ENCODE data around the gene EFCAB7. TPM values are rescaled to one million over a fixed set of nuclear protein-coding genes. Genes with fewer than 3 reads are reported as not detected.
"Not testable (repeated sequence)": the region's sequence is repeated elsewhere in the genome, so short reads cannot be mapped to it uniquely, and the experiment has no call there.

The EFCAB7 gene
- total RNA-seq, 8 experiments from 2014 or later: 7.9 to 27.9 (median 20.0) TPM

DNA sequence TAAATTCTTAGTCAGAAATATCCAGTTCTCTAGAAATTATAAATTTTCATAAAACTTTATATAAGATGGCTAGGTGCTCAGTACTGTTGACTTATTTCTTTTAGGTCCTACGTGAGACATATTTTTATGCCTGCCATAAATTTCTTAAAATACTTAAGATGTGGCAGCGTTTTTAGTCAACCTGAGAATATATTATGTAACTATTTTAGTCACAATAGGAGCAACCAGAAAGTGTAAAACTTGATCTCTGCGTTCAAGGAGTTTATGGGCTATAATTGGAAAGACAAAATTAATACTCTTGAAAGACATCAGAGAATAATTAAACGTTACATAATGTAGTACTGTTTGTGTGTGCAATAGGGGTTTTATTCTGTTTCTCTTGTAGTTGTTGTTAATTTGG, 45.7 kb downstream of the EFCAB7 start:
- no peak for ATAC-seq (replicated peaks in 6 of 8)
- 62 to 100% (median 92%) methylated on average over 1 to 4 of the region's 4 CpGs; no CpG with 5 or more reads in 1 of the 10 experiments for WGBS, 10 experiments
- no peak overlapping the region for H3K27ac ChIP-seq
- H3K4me3 ChIP-seq: no peak overlapping the region
- no peaks in the 10 kb centered on the region for H3K4me1 ChIP-seq (replicated peaks in 1 of 2)
- in situ Hi-C loops (cut with MboI; ENCODE audit: low pct_unique_long_range_greater_than_20kb in 2 of 9, low sequenced_read_pairs in 9 of 9, unreplicated experiment in 9 of 9): no loop called here

DNA sequence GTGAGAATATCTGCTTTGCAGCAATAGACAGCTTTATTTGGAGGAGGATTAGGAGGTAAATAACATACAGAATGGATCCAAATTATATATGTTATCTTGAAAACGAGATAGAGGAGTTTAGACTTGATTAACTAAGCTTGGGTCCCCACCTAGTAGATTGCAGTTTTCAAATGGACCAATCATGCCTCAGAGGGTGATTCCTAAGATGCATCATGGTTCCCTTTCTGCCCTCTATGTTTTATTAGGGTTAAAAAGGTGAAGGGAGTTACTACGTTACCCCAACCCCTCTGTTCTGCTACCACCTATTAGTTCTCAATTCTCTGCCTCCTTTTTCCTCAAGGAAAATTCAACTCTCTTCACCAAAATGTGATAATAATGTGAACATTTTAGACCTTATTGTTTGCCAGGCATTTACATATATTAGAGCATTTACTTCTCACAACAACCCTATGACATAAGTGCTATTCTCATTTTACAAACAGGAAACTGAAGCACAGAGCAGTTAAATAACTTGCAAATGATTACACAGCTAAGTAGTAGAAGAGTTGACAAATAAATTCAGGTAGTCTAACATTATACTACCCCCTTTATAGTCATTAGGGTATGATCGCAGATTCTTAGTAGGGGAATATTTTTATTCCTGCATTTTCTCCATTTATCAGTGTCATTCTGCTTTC, 46.5 kb downstream of the EFCAB7 start:
- no peak overlapping the region for H3K27ac ChIP-seq
- no peak for ATAC-seq (replicated peaks in 6 of 8)
- in situ Hi-C loops (cut with MboI; ENCODE audit: low pct_unique_long_range_greater_than_20kb in 2 of 9, low sequenced_read_pairs in 9 of 9, unreplicated experiment in 9 of 9): no loop called here
- H3K4me3 ChIP-seq: no peak overlapping the region
- H3K4me1 ChIP-seq (replicated peaks in 1 of 2): no peaks in the 10 kb centered on the region
- WGBS, 10 experiments: 74 to 100% (median 86%) methylated on average over 2 to 3 of the region's 3 CpGs

DNA sequence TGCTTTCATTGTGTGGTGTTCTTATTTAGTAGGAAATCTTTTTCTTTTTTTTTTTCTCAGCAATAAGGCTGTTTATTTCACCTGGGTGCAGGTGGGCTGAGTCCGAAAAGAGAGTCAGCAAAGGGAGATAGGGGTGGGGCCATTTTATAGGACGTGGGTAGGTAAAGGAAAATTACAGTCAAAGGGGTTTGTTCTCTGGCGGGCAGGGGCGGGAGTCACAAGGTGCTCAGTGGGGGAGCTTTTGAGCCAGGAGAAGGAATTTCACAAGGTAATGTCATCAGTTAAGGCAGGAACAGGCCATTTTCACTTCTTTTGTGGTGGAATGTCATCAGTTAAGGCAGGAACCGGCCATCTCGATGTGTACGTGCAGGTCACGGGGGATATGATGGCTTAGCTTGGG, 49.4 kb downstream of the EFCAB7 start:
- WGBS, 10 experiments: 80 to 95% (median 93%) methylated on average over 2 to 8 of the region's 8 CpGs; no CpG with 5 or more reads in 5 of the 10 experiments
- in situ Hi-C loops (cut with MboI; ENCODE audit: low pct_unique_long_range_greater_than_20kb in 2 of 9, low sequenced_read_pairs in 9 of 9, unreplicated experiment in 9 of 9); ATAC-seq (replicated peaks in 6 of 8); H3K4me3 ChIP-seq; H3K4me1 ChIP-seq (replicated peaks in 1 of 2); H3K27ac ChIP-seq: not testable (repeated sequence)

DNA sequence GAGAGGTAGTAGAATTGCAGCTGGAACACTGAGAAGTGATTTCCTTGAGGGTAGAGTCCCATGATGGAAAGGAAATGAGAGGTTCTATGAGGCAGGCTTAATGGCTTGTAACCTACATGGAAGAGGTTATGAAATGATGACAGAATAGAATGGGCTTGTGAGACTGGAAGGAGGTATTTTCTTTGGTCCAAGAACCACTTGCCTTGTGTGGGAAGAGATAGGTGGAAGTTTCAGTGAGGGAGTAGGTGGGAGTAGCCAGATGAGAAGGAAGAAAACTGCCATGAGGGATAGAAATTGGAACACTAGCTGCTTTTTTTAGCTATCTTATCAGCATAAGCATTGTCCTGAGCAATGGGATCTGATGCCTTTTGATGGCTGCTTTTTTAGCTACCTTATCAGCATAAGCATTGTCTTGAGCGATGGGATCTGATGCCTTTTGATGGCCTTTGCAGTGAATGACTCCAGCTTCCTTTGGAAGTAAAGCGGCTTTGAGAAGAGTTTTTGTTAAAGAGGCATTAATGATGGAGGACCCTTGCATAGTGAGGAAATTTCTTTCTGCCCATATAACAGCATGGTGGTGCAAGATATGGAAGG, 51.0 kb downstream of the EFCAB7 start:
- in situ Hi-C loops (cut with MboI; ENCODE audit: low pct_unique_long_range_greater_than_20kb in 2 of 9, low sequenced_read_pairs in 9 of 9, unreplicated experiment in 9 of 9); H3K4me3 ChIP-seq; ATAC-seq (replicated peaks in 6 of 8); H3K27ac ChIP-seq; H3K4me1 ChIP-seq (replicated peaks in 1 of 2): not testable (repeated sequence)
- 0 to 71% (median 20%) methylated on average over 1 to 2 of the region's 2 CpGs; no CpG with 5 or more reads in 3 of the 10 experiments for WGBS, 10 experiments

DNA sequence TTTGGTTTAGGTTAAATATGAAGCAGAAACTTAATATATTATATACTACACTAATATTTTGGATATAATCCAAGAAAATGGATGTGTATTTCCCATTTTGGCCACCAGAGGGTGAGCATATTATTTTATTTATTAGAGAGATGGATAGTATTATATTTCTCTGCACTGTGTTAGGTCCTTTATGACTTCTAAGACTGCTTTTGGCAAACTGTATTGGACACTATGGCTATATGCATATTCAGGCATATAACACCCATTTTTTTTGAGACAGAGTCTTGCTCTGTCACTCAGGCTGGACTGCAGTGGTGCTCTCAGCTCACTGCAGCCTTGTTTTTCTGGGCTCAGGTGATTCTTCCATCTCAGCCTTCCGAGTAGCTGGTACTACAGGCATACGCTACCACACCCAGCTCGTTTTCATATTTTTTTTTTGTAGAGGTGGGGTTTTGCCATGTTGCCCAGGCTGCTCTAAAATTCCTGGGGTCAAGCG, 52.1 kb downstream of the EFCAB7 start:
- peak in 3 of 8 experiments; percentile 19 to 35 (median 25) for ATAC-seq (replicated peaks in 6 of 8)
- no peak overlapping the region for H3K4me3 ChIP-seq
- in situ Hi-C loops (cut with MboI; ENCODE audit: low pct_unique_long_range_greater_than_20kb in 2 of 9, low sequenced_read_pairs in 9 of 9, unreplicated experiment in 9 of 9): no loop called here
- H3K27ac ChIP-seq: no peak overlapping the region
- no peaks in the 10 kb centered on the region for H3K4me1 ChIP-seq (replicated peaks in 1 of 2)
- WGBS, 10 experiments: 0 to 100% (median 75%) methylated on average over 1 to 4 of the region's 4 CpGs; no CpG with 5 or more reads in 3 of the 10 experiments

DNA sequence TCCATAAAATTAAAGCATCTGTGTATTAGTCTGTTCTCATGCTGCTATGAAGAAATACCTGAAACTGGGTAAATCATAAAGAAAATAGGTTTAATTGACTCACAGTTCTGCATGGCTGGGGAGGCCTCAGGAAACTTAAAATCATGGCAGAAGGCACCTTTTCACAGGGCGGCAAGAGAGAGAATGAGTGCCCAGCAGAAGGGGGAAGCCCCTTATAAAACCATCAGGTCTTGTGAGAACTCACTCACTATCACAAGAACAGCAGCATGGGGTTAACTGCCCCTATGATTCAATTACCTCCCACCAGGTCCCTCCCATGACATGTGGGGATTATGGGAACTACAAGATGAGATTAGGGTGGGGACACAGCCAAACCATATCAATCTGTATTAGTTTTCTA, 63.0 kb downstream of the EFCAB7 start:
- ATAC-seq (replicated peaks in 6 of 8); H3K4me3 ChIP-seq; H3K4me1 ChIP-seq (replicated peaks in 1 of 2); in situ Hi-C loops (cut with MboI; ENCODE audit: low pct_unique_long_range_greater_than_20kb in 2 of 9, low sequenced_read_pairs in 9 of 9, unreplicated experiment in 9 of 9); H3K27ac ChIP-seq: not testable (repeated sequence)
- WGBS, 10 experiments: 80 to 100% (median 100%) methylated on average over 1 of the region's 1 CpG; no CpG with 5 or more reads in 7 of the 10 experiments

DNA sequence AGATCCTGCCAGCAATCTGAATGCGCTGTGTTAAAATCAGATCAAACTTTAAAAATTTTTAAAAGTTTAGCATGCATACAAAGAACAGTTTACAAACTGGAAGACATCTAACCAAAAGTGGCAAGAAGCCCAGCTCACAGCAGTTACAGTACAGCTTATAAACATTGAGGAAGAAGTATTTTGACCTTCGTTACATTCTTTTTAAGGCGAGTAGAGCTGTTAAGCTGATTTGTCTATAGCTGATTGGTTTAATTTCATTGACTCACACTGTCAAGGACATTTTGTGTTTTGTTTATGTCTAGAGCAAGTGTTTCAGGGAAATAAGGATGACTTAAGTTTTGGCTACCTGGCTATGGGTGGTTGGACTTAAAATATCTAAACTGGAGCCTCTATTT, 66.8 kb downstream of the EFCAB7 start:
- no peak overlapping the region for H3K27ac ChIP-seq
- ATAC-seq (replicated peaks in 6 of 8): no peak
- peaks cover 5 to 7% of the 10 kb centered on the region in 2 donors for H3K4me1 ChIP-seq (replicated peaks in 1 of 2)
- in situ Hi-C loops (cut with MboI; ENCODE audit: low pct_unique_long_range_greater_than_20kb in 2 of 9, low sequenced_read_pairs in 9 of 9, unreplicated experiment in 9 of 9): no loop called here
- H3K4me3 ChIP-seq: no peak overlapping the region
- WGBS, 10 experiments: 84 to 100% (median 97%) methylated on average over 1 to 3 of the region's 3 CpGs

DNA sequence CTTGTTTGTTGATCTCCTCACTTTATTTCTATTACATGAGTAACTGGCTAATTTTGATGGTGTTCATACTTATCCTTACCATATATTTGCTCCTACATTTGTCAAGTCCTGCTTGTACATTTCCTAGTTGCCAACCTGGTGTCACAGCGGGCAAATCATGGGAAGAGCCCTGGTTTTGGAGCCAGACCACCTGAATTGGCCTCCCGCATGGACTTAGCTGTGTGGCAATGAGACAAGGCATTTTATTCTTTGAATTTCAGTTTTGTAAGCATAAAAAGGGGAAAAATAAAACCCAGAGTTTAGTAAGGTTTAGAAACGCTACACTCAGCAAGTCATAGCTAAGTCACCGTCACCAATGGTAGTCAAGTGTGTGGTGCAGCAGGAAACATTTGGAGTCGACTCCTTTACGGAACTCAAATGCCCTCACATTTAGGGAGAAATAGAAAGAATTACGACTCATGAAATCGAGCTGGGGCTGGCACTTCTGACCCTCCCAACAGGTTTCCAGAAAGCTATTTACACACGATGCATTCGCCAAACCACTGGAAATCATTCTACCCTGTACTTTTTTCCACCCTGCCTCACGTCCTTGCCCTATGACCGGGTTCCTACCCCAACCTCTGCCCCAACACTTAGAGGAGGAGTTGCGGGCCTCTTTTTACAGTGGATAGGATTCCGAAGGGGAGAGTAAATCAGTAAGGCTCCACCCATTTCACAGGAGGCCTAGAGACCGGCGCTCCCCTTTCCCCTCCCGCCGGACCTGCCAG, 69.4 kb downstream of the EFCAB7 start:
- 31 to 100% (median 48%) methylated on average over 1 to 12 of the region's 18 CpGs; no CpG with 5 or more reads in 1 of the 10 experiments for WGBS, 10 experiments
- peak overlapping the region; percentile 57 to 67 (median 64) for H3K4me3 ChIP-seq
- peak overlapping the region; percentile 62 to 74 for H3K27ac ChIP-seq
- H3K4me1 ChIP-seq (replicated peaks in 1 of 2): peaks cover 5 to 7% of the 10 kb centered on the region in 2 donors
- no peak for ATAC-seq (replicated peaks in 6 of 8)
- in situ Hi-C loops (cut with MboI; ENCODE audit: low pct_unique_long_range_greater_than_20kb in 2 of 9, low sequenced_read_pairs in 9 of 9, unreplicated experiment in 9 of 9): no loop called here

DNA sequence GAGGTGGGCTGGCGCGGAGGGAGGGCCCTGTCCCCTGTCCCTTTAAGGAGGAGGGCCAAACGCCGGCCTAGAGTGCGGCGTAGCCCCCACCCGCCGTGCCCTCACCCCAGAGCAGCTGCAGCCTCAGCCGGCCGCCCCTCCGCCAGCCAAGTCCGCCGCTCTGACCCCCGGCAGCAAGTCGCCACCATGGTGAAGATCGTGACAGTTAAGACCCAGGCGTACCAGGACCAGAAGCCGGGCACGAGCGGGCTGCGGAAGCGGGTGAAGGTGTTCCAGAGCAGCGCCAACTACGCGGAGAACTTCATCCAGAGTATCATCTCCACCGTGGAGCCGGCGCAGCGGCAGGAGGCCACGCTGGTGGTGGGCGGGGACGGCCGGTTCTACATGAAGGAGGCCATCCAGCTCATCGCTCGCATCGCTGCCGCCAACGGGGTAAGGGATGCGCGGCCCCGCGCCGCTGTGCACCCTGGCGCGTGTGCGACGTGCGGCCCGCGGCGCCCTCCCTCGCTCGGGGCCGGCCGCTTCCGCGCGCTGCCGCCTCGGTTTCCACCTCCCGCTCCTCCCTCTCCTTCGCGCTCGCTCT, 70.1 kb downstream of the EFCAB7 start, which contains the start of gene PGM1:
TSS of gene PGM1 (plus strand) at position 109 of the 583 bp plus-strand sequence. CDS start at position 187, 78 bp downstream.
- 0 to 1% (median 1%) methylated on average over 1 to 22 of the region's 64 CpGs; no CpG with 5 or more reads in 7 of the 10 experiments for WGBS, 10 experiments
- in situ Hi-C loops (cut with MboI; ENCODE audit: low pct_unique_long_range_greater_than_20kb in 2 of 9, low sequenced_read_pairs in 9 of 9, unreplicated experiment in 9 of 9): no loop called here
- Histone ChIP-seq H3K4me3 (peak within 1 kb of the TSS; percentile 57 to 67 (median 64)), H3K4me1 (replicated peaks in 1 of 2) (peaks cover 5 to 7% of the 10 kb centered on the region in 2 donors), H3K27ac (peak within 1 kb of the TSS; percentile 62 to 74)
- peak; percentile 84 to 94 (median 90) for ATAC-seq (replicated peaks in 6 of 8)

DNA sequence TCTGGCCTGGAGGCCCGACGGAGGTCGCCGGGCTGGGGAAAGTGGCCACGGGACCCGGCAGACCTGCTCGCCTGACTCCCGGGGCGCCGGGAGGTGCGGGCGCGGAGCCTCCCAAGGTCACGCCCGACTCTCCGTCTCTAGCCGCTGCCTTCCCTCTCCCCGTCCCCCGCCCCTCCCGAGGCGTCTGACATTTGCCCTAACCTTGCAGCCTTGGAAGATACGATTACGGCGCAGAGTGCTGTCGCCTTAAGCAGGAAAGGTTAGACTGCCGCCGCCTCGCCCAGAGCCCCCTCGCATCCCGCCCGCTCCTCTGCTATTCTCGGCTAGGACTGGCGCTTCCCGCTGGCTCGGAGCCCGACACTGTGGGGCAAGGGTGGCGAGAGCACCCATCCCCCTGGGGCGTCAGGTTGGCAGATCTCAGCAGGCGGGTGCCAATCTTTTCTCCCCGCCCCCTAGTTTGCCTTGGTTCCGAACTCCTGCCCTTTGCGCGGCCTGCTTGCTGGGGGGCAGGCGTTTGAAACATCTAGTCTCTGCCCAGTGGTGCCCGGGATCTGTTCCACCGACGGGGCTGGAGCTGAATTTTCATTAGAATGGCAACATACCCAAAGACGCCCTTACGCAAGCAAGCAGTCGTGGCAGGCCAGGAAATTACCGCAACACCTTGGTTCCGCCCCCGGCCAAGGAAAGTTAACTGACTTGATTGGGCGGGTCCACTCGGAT, 70.7 kb downstream of the EFCAB7 start:
- ATAC-seq (replicated peaks in 6 of 8): peak in 7 of 8 experiments; percentile 30 to 69 (median 62)
- Histone ChIP-seq H3K4me3 (peak overlapping the region; percentile 57 to 67 (median 64)), H3K27ac (peak overlapping the region; percentile 62 to 74), H3K4me1 (replicated peaks in 1 of 2) (peaks cover 5 to 7% of the 10 kb centered on the region in 2 donors)
- in situ Hi-C loops (cut with MboI; ENCODE audit: low pct_unique_long_range_greater_than_20kb in 2 of 9, low sequenced_read_pairs in 9 of 9, unreplicated experiment in 9 of 9): no loop called here
- WGBS, 10 experiments: 1 to 31% (median 8%) methylated on average over 3 to 33 of the region's 55 CpGs; no CpG with 5 or more reads in 2 of the 10 experiments

DNA sequence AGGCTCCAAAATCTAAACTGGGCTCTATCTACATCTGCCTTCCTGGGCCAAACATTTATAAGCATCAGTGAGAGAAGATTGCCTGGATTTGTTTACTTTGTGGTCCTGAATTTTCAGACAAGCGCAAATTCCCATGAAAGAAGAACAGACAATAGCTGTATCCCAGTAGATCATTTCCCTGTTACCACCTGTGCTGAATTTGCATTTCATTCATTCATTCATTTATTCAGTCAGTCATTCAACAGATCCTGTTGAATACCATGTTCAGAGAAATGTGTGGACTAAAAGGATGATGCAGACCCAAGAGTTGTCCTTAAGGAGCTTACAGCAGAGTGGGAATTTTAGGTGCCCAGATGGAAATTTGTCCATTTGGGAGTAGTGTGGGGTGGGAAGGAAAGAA, 72.1 kb downstream of the EFCAB7 start:
- in situ Hi-C loops (cut with MboI; ENCODE audit: low pct_unique_long_range_greater_than_20kb in 2 of 9, low sequenced_read_pairs in 9 of 9, unreplicated experiment in 9 of 9): no loop called here
- 60 to 100% (median 92%) methylated on average over 1 of the region's 1 CpG; no CpG with 5 or more reads in 2 of the 10 experiments for WGBS, 10 experiments
- H3K27ac ChIP-seq: no peak overlapping the region
- no peak overlapping the region for H3K4me3 ChIP-seq
- H3K4me1 ChIP-seq (replicated peaks in 1 of 2): peaks cover 5 to 7% of the 10 kb centered on the region in 2 donors
- ATAC-seq (replicated peaks in 6 of 8): no peak

DNA sequence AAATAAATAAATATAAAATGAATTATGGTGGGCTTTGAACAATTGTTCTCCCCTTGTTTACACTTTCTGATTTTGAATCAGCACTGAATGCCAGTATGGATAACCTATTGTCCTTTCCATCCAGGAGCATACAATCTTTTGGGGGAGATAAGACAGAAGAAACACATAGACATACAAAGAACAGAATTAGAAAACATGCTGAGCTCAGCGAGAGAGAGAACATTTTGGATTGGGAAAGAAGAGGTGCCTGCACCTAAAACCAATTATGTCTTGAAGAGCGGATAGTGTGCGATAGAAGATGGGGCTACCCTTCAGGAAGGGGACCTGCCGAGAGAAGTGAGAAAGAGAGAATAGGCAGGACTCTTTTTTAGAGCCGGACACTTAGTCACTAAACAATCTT, 76.5 kb downstream of the EFCAB7 start:
- Histone ChIP-seq H3K4me1 (replicated peaks in 1 of 2) (no peaks in the 10 kb centered on the region), H3K27ac (no peak overlapping the region), H3K4me3 (no peak overlapping the region)
- 80 to 97% (median 92%) methylated on average over 2 to 5 of the region's 5 CpGs; no CpG with 5 or more reads in 1 of the 10 experiments for WGBS, 10 experiments
- ATAC-seq (replicated peaks in 6 of 8): no peak
- in situ Hi-C loops (cut with MboI; ENCODE audit: low pct_unique_long_range_greater_than_20kb in 2 of 9, low sequenced_read_pairs in 9 of 9, unreplicated experiment in 9 of 9): loop anchor here in 6 of 9 experiments (25.0 kb wide), 1 partner anchor 638 kb away; no protein-coding TSS in a partner anchor
